Suprapubic skin (tissue), 4 donors: ENCODE data around the gene POLR2B. TPM values are rescaled to one million over a fixed set of nuclear protein-coding genes. Genes with fewer than 3 reads are reported as not detected.
A peak's percentile ranks its signal among the peaks of the same experiment; 100 is the strongest.

Experiments
- DNase-seq, 2 donors: peaks; one replicate each; pipeline ENCODE4 v3.0.0-alpha.2; 2019; ENCODE audit warnings: low spot score in 2 of 2
- H3K27ac ChIP-seq: fragments of 200-600 bp; sonication (generic); one replicate; pipeline ENCODE4 v1.5.1; 2019
- H3K27me3 ChIP-seq: fragments of 200-600 bp; sonication (generic); one replicate; pipeline ENCODE4 v1.5.1; 2019
- H3K36me3 ChIP-seq: fragments of 200-600 bp; sonication (generic); one replicate; pipeline ENCODE4 v1.5.1; 2019
- H3K4me1 ChIP-seq: fragments of 200-600 bp; sonication (generic); one replicate; pipeline ENCODE4 v1.5.1; 2019
- H3K4me3 ChIP-seq: fragments of 200-600 bp; sonication (generic); one replicate; pipeline ENCODE4 v1.5.1; 2019; ENCODE audit warnings: mild to moderate bottlenecking
- H3K9me3 ChIP-seq: fragments of 200-600 bp; sonication (generic); one replicate; pipeline ENCODE4 v1.5.1; 2019
- EP300 ChIP-seq: sonication (generic); formaldehyde crosslinking; IDR thresholded peaks from one replicate; pipeline ENCODE4 v1.6.1; 2017; ENCODE audit warnings: antibody characterized with exemption
- POLR2A ChIP-seq, 2 donors: fragments of 450-650 bp; IDR thresholded peaks; one replicate each; pipeline ENCODE4 v1.6.1; 2017; ENCODE audit warnings: antibody characterized with exemption in 2 of 2, mild to moderate bottlenecking in 2 of 2, moderate library complexity in 2 of 2
- POLR2AphosphoS5 ChIP-seq, 3 donors: sonication (generic); formaldehyde crosslinking; IDR thresholded peaks; one replicate each; pipeline ENCODE4 v1.6.1; 2017; ENCODE audit warnings: antibody characterized with exemption in 3 of 3
- WGBS: methylation state at CpG from one replicate; pipeline ENCODE4 v1.1.5; 2018; 5-methylcytosine and 5-hydroxymethylcytosine counted together
- total RNA-seq, 4 donors: library from RNA; depleted of rRNA; stranded (reverse); fragments of >200 nt; gene quantifications; one replicate each; pipeline ENCODE4 v1.1.0, GENCODE V29; 2016
- TF ChIP-seq, protein P1 (sequence below), 2 donors: fragments of 200-600 bp in 1 of 2; fragments of 450-650 bp in 1 of 2; sonication (generic) in 1 of 2; IDR thresholded peaks; one replicate each; pipeline ENCODE4 v1.5.1; 2016 to 2019; ENCODE audit warnings: antibody characterized with exemption in 2 of 2, mild to moderate bottlenecking in 1 of 2, moderate library complexity in 1 of 2

Gene POLR2B
- total RNA-seq, 4 donors from 2014 or later, result 55.5 to 111 (median 61.5) TPM

DNA sequence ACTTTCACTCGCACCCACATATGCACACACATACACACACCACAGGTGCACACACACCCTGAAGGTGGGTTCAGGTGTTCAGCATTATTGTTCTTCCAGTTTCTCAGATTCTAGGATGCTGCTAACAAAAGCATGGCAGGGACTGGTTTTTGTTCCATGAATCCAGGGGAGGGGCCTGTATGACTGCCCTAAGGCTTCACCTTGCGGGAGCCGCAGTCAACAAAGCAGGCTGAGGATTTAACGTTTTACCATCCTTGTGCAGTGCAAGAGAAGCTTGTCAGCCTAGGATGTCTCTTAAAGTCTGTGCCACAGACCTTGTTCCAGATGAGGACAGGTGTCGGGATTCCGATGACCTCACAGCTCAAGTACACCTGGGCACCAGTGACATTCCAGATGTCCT, 61.8 kb downstream of the POLR2B start:
- TF ChIP-seq, protein P1, sequence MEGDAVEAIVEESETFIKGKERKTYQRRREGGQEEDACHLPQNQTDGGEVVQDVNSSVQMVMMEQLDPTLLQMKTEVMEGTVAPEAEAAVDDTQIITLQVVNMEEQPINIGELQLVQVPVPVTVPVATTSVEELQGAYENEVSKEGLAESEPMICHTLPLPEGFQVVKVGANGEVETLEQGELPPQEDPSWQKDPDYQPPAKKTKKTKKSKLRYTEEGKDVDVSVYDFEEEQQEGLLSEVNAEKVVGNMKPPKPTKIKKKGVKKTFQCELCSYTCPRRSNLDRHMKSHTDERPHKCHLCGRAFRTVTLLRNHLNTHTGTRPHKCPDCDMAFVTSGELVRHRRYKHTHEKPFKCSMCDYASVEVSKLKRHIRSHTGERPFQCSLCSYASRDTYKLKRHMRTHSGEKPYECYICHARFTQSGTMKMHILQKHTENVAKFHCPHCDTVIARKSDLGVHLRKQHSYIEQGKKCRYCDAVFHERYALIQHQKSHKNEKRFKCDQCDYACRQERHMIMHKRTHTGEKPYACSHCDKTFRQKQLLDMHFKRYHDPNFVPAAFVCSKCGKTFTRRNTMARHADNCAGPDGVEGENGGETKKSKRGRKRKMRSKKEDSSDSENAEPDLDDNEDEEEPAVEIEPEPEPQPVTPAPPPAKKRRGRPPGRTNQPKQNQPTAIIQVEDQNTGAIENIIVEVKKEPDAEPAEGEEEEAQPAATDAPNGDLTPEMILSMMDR (IDR thresholded peaks at IDR 0.05), result no peak
- TF ChIP-seq POLR2AphosphoS5 (IDR thresholded peaks at IDR 0.05) (no peak), EP300 (no peak), POLR2A (IDR thresholded peaks at IDR 0.05) (no peak)
- no peaks in the 10 kb centered on the region for H3K9me3 ChIP-seq
- WGBS, result 69% methylated on average over 6 of the region's 6 CpGs
- no peak overlapping the region for H3K4me3 ChIP-seq
- no peaks in the 10 kb centered on the region for H3K36me3 ChIP-seq
- no peak for DNase-seq
- H3K27ac ChIP-seq, result no peak overlapping the region
- H3K27me3 ChIP-seq, result no peaks in the 10 kb centered on the region
- peaks cover 44% of the 10 kb centered on the region for H3K4me1 ChIP-seq

DNA sequence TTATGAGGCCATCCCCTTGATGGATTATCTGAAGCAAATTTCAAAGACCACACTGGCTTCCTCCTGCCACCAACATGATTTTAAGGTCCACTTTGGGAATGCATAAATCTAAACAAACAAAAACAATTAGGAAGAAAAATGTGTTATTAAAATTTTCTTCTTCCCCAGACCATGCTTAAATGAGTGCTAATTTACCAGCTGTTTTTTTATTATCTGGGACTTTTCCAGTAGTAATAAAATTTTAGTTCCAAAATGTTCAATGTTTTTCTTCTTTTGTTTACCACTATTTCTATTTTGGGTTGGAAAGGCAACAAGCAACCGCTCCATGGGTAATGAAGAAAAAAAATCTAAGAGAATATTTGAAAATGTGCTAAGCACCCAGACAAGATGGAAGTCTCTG, 62.3 kb downstream of the POLR2B start:
- H3K36me3 ChIP-seq, result no peaks in the 10 kb centered on the region
- 60% methylated on average over 1 of the region's 1 CpG for WGBS
- no peak for DNase-seq
- H3K4me3 ChIP-seq, result no peak overlapping the region
- peaks cover 46% of the 10 kb centered on the region for H3K4me1 ChIP-seq
- H3K27ac ChIP-seq, result no peak overlapping the region
- TF ChIP-seq, protein P1 (IDR thresholded peaks at IDR 0.05), result no peak
- TF ChIP-seq POLR2A (IDR thresholded peaks at IDR 0.05), result no peak
- TF ChIP-seq EP300, result no peak
- TF ChIP-seq POLR2AphosphoS5 (IDR thresholded peaks at IDR 0.05), result no peak
- H3K27me3 ChIP-seq, result no peaks in the 10 kb centered on the region
- no peaks in the 10 kb centered on the region for H3K9me3 ChIP-seq

DNA sequence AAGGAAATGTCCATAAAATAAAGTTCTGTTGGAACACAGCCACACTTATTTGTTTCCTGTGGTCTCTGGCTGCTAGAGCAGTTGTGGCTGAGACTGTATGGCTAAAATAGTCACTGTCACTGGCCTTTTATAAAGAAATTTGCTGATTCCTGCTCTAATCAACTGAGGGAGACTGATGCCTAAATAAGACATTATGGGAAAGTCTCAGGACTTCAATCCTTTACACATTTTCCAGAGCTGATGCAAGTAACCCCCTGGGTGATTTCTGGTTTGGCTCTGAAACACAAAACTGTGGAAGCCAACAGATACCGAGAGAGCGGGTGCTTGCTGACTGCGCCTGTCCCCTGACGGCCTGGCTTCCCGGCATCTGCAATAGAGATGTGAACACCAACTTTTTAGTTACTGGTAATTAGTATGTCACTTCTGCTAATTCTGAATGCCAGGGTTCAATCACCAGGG, 64.0 kb downstream of the POLR2B start:
- Histone ChIP-seq H3K27me3 (no peaks in the 10 kb centered on the region), H3K27ac (peak overlapping the region; percentile 61), H3K4me1 (peaks cover 46% of the 10 kb centered on the region), H3K36me3 (no peaks in the 10 kb centered on the region), H3K9me3 (no peaks in the 10 kb centered on the region), H3K4me3 (no peak overlapping the region)
- DNase-seq, result no peak
- 62% methylated on average over 5 of the region's 5 CpGs for WGBS
- TF ChIP-seq, protein P1 (IDR thresholded peaks at IDR 0.05), result no peak
- TF ChIP-seq POLR2A (IDR thresholded peaks at IDR 0.05) (no peak), POLR2AphosphoS5 (IDR thresholded peaks at IDR 0.05) (no peak), EP300 (no peak)

DNA sequence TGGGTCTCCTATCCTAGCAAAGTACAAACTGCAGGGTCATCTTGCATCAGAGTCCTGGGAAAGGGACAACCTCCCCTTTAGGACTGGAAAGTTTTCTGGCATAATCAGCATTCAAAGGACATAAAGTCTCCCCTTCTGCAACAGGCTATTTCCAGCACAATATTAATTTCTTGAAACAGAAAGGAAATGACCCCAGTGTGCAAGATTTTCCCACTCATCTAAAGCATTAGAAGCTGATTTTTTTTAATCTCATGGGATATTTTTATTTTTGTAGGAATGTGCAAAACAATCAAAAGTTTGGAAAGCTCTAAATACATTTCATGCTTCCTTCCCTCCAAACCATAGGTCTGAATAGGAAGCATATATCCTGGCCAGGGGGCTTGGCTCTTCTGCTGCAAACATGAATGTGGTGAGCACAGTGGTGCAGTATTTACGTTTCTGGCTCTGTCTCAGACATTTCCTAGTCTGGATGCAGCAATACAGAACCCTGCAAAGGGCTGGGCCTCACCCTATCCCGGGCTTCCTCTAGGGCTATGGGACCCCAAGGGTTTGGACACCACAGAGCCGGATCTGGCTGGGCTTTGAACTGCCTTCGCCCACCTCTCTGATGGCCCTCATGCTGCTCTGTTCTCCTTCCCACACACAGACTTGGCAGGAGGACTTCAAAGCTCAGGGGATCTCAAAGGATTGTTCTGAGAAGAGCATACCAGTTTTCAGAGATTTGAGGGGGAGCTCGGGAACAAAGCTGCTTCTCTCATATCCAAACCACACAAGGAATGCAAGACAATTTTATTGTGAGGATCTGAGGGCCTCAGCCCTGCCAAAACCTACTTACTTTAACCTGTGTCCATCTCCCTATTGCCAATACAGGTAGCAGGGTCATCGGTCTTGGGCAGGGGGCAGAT, 64.9 kb downstream of the POLR2B start:
- peak overlapping the region; percentile 61 for H3K27ac ChIP-seq
- 37% methylated on average over 6 of the region's 6 CpGs for WGBS

DNA sequence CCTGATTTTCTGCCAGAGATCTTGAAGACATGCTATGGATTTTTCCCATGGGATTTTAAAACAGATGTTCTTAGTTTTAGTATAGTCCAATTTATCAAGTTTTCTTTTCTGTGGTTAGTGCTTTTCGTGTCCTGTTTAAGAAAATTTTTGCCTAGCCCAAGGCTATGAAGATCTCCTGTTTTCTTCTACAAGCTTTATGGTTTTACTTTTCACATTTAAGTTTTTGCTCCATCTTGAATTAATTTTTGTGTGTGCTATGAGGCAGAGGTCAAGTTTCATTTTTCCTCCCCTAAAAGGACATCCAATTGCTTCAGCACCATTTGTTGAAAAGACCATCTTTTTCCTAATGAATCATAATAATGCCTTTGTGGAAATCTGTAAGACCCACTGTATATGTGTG, 65.6 kb downstream of the POLR2B start:
- H3K27ac ChIP-seq, result peak overlapping the region; percentile 61
- no peaks in the 10 kb centered on the region for H3K9me3 ChIP-seq
- DNase-seq, result no peak
- H3K27me3 ChIP-seq, result no peaks in the 10 kb centered on the region
- H3K36me3 ChIP-seq, result no peaks in the 10 kb centered on the region
- peaks cover 52% of the 10 kb centered on the region for H3K4me1 ChIP-seq
- TF ChIP-seq POLR2AphosphoS5 (IDR thresholded peaks at IDR 0.05), result no peak
- TF ChIP-seq EP300, result no peak
- TF ChIP-seq POLR2A (IDR thresholded peaks at IDR 0.05), result no peak
- TF ChIP-seq, protein P1 (IDR thresholded peaks at IDR 0.05), result no peak
- no peak overlapping the region for H3K4me3 ChIP-seq
- WGBS, result 46% methylated on average over 1 of the region's 1 CpG

More for the DNA sequence above, 64.9 kb downstream of the POLR2B start:
- no peaks in the 10 kb centered on the region for H3K9me3 ChIP-seq
- no peaks in the 10 kb centered on the region for H3K36me3 ChIP-seq
- no peaks in the 10 kb centered on the region for H3K27me3 ChIP-seq
- peaks cover 48% of the 10 kb centered on the region for H3K4me1 ChIP-seq
- no peak for TF ChIP-seq EP300
- TF ChIP-seq, protein P1 (IDR thresholded peaks at IDR 0.05), result no peak
- no peak for TF ChIP-seq POLR2AphosphoS5 (IDR thresholded peaks at IDR 0.05)
- TF ChIP-seq POLR2A (IDR thresholded peaks at IDR 0.05), result no peak
- DNase-seq, result no peak
- H3K4me3 ChIP-seq, result no peak overlapping the region
